K562 treated with DMSO at 1 percent for 24 hours (cell line): ENCODE data around the gene DLG1. TPM values are rescaled to one million over a fixed set of nuclear protein-coding genes. Genes with fewer than 3 reads are reported as not detected.

ENCODE experiments used
- total RNA-seq: library from RNA; unstranded; fragments of 300-600 nt; gene quantifications from 2 replicates; pipeline ENCODE4 v1.2.3, GENCODE V29; 2022; ENCODE audit warnings: low read depth; ENCODE audit not compliant: insufficient read depth

The DLG1 gene
- total RNA-seq, result 23.6 and 29.6 TPM in 2 replicates

GRCh38 chr3:197298341-197298944 lies at the start of gene DLG1:
TSS of gene DLG1 (minus strand) at chr3:197298612. CDS start at chr3:197297204, 1,408 bp downstream.

GRCh38 chr3:197029511-197030167 lies 268.8 kb downstream of the DLG1 start, which contains the start of gene MELTF:
TSS of gene MELTF (minus strand) at chr3:197029817. CDS start at chr3:197029702, 115 bp downstream.

